DMS79 (cell line): ENCODE data around the gene XK.
"Not testable (repeated sequence)": the region's sequence is repeated elsewhere in the genome, so short reads cannot be mapped to it uniquely, and the experiment has no call there.

Source experiments
- DNase-seq: peaks from one replicate; lab custom pipeline; 2025; lab: John Stamatoyannopoulos, UW

The XK gene

GRCh38 chrX:37685381-37686359 is at the start of gene XK:
XK (plus strand) TSS chrX:37685791; CDS start chrX:37685962, 171 bp downstream.
- no peak for DNase-seq

- DNase-seq, result no peak
These were observed 47.5 kb upstream of the XK start for GRCh38 chrX:37638047-37638446.

- DNase-seq, result no peak
These were observed 45.4 kb upstream of the XK start for GRCh38 chrX:37640142-37640541.

GRCh38 chrX:37641859-37642258 is 43.7 kb upstream of the XK start:
- no peak for DNase-seq

GRCh38 chrX:37644381-37645305 is 40.9 kb upstream of the XK start:
- DNase-seq, result no peak

- no peak for DNase-seq
These were observed 39.3 kb upstream of the XK start for GRCh38 chrX:37646254-37646653.

- not testable (repeated sequence) for DNase-seq
These were observed 34.7 kb upstream of the XK start for GRCh38 chrX:37650879-37651278.

- no peak for DNase-seq
These were observed 33.6 kb upstream of the XK start for GRCh38 chrX:37651921-37652452.

- no peak for DNase-seq
These were observed 32.9 kb upstream of the XK start for GRCh38 chrX:37652589-37653231.

GRCh38 chrX:37653397-37654085 is 32.0 kb upstream of the XK start:
- no peak for DNase-seq

- no peak for DNase-seq
These were observed 27.1 kb upstream of the XK start for GRCh38 chrX:37658343-37659030.

GRCh38 chrX:37659047-37659446 is 26.5 kb upstream of the XK start:
- no peak for DNase-seq

- no peak for DNase-seq
These were observed 23.4 kb upstream of the XK start for GRCh38 chrX:37662181-37662580.

GRCh38 chrX:37666516-37666915 is 19.1 kb upstream of the XK start:
- DNase-seq, result no peak

- no peak for DNase-seq
These were observed 18.4 kb upstream of the XK start for GRCh38 chrX:37667141-37667540.

- DNase-seq, result no peak
These were observed 13.0 kb upstream of the XK start for GRCh38 chrX:37672563-37672962.

- no peak for DNase-seq
These were observed 8.8 kb upstream of the XK start for GRCh38 chrX:37676811-37677210.

- DNase-seq, result no peak
These were observed 8.3 kb upstream of the XK start for GRCh38 chrX:37677243-37677642.

GRCh38 chrX:37677765-37678164 is 7.8 kb upstream of the XK start:
- no peak for DNase-seq

GRCh38 chrX:37678574-37678973 is 7.0 kb upstream of the XK start:
- DNase-seq, result no peak

GRCh38 chrX:37679230-37679629 is 6.4 kb upstream of the XK start:
- no peak for DNase-seq
